Endodermal cell (in vitro differentiated cells): Measurements from ENCODE around the gene CBX6. TPM values are rescaled to one million over a fixed set of nuclear protein-coding genes. Genes with fewer than 3 reads are reported as not detected.
"Not testable (repeated sequence)": the region's sequence is repeated elsewhere in the genome, so short reads cannot be mapped to it uniquely, and the experiment has no call there.

Source experiments
- DNase-seq: peaks from one replicate; pipeline ENCODE4 v3.0.0-alpha.2; 2017
- H3K27ac ChIP-seq: 2 replicates; pipeline ENCODE4 v1.5.1; 2013; ENCODE audit warnings: mild to moderate bottlenecking, low read depth, low read length, moderate library complexity
- H3K27me3 ChIP-seq: 2 replicates; pipeline ENCODE4 v1.6.1; 2013; ENCODE audit warnings: mild to moderate bottlenecking, low read length, moderate library complexity; ENCODE audit not compliant: insufficient read depth, control insufficient read depth, poor library complexity, severe bottlenecking
- H3K36me3 ChIP-seq: 2 replicates; pipeline ENCODE4 v1.7.0; 2013; ENCODE audit warnings: mild to moderate bottlenecking, low read length, moderate library complexity; ENCODE audit not compliant: control insufficient read depth, insufficient read depth
- H3K4me1 ChIP-seq: one replicate; pipeline ENCODE4 v1.7.0; 2013; ENCODE audit warnings: low read length; ENCODE audit not compliant: control insufficient read depth, insufficient read depth
- H3K4me3 ChIP-seq: 2 replicates; pipeline ENCODE4 v1.5.1; 2013; ENCODE audit warnings: mild to moderate bottlenecking, low read length, moderate library complexity
- H3K9ac ChIP-seq: 2 replicates; pipeline ENCODE4 v1.6.1; 2013; ENCODE audit warnings: mild to moderate bottlenecking, low read length, moderate library complexity; ENCODE audit not compliant: poor library complexity, severe bottlenecking; ENCODE audit errors: extremely low read depth
- H3K9me3 ChIP-seq: 2 replicates; pipeline ENCODE4 v1.6.1; 2013; ENCODE audit warnings: mild to moderate bottlenecking, low read length, moderate library complexity; ENCODE audit not compliant: control insufficient read depth
- H3K27ac Mint-ChIP-seq: 2 replicates; pipeline ENCODE4 v1.8.0; 2020; ENCODE audit warnings: mixed read lengths
- H3K27me3 Mint-ChIP-seq: 2 replicates; pipeline ENCODE4 v1.8.0; 2021; ENCODE audit warnings: mild to moderate bottlenecking, mixed read lengths; ENCODE audit not compliant: insufficient read depth
- H3K36me3 Mint-ChIP-seq: 2 replicates; pipeline ENCODE4 v1.8.0; 2020; ENCODE audit warnings: low read depth, mixed read lengths
- H3K4me1 Mint-ChIP-seq: 2 replicates; pipeline ENCODE4 v1.8.0; 2020; ENCODE audit warnings: mixed read lengths
- H3K4me3 Mint-ChIP-seq: 2 replicates; pipeline ENCODE4 v1.8.0; 2020; ENCODE audit warnings: mild to moderate bottlenecking, moderate library complexity, mixed read lengths
- H3K9me3 Mint-ChIP-seq: 2 replicates; pipeline ENCODE4 v1.8.0; 2020; ENCODE audit warnings: mild to moderate bottlenecking, mixed read lengths
- WGBS, 2 experiments: methylation state at CpG; one replicate each; pipeline versions ENCODE4 v1.1.5 to v1.1.7; 2013; ENCODE audit warnings: missing lambda C conversion rate in 2 of 2, mixed read lengths in 1 of 2; ENCODE audit not compliant: insufficient coverage in 1 of 2, insufficient read length in 1 of 2; 5-methylcytosine and 5-hydroxymethylcytosine counted together
- total RNA-seq, 2 donors: library from RNA; stranded (reverse); fragmentation: NEBNext Ultra II Directional in 1 of 2; extraction: Animal tissue kit (Norgen Biotek cat#: 25700) in 1 of 2; gene quantifications; 2 replicates in 1 of 2; 3 replicates in 1 of 2; pipeline ENCODE4 v1.2.1, GENCODE V29; 2021
- TF ChIP-seq, protein P1 (sequence below): fragments of 200-600 bp; sonication (generic); conservative IDR thresholded peaks from 2 replicates; pipeline ENCODE4 v1.5.0; 2021; ENCODE audit warnings: antibody characterized with exemption, mild to moderate bottlenecking

CBX6 gene
- total RNA-seq, 2 donors from 2014 or later, result 12.8 to 28.2 TPM

DNA sequence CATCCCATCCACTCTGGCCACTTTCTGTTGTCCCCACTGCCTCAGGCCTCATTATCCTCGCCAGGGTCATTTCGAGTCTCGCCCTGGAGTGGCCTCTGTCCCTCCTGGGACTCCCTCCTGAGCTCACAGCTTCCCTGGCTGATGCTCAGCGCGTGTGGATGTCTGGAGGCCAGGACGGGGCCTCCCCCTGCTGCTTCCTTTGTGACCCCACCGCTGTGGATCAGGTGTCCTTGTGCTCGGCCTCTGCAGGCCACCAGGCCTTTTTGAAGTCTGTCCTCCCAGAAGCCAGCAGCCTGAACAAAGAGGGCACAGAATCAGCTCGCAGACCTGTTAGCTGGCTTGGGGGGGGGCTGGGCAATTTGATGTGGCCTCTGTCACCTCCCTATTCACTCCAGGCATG is 13.5 kb downstream of the CBX6 start:
- Mint-ChIP-seq H3K4me3 (no peak overlapping the region), H3K36me3 (no peaks in the 10 kb centered on the region), H3K4me1 (peaks cover 11% of the 10 kb centered on the region), H3K9me3 (no peaks in the 10 kb centered on the region), H3K27me3 (peaks cover 9% of the 10 kb centered on the region), H3K27ac (no peak overlapping the region)
- Histone ChIP-seq H3K9ac (no peak overlapping the region), H3K27ac (no peak overlapping the region), H3K36me3 (no peaks in the 10 kb centered on the region), H3K4me1 (no peaks in the 10 kb centered on the region), H3K27me3 (no peaks in the 10 kb centered on the region), H3K4me3 (no peak overlapping the region), H3K9me3 (no peaks in the 10 kb centered on the region)
- no peak for DNase-seq
- 32 to 72% methylated on average over 5 to 9 of the region's 9 CpGs for WGBS, 2 experiments
- TF ChIP-seq, protein P1, sequence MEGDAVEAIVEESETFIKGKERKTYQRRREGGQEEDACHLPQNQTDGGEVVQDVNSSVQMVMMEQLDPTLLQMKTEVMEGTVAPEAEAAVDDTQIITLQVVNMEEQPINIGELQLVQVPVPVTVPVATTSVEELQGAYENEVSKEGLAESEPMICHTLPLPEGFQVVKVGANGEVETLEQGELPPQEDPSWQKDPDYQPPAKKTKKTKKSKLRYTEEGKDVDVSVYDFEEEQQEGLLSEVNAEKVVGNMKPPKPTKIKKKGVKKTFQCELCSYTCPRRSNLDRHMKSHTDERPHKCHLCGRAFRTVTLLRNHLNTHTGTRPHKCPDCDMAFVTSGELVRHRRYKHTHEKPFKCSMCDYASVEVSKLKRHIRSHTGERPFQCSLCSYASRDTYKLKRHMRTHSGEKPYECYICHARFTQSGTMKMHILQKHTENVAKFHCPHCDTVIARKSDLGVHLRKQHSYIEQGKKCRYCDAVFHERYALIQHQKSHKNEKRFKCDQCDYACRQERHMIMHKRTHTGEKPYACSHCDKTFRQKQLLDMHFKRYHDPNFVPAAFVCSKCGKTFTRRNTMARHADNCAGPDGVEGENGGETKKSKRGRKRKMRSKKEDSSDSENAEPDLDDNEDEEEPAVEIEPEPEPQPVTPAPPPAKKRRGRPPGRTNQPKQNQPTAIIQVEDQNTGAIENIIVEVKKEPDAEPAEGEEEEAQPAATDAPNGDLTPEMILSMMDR, result no peak

DNA sequence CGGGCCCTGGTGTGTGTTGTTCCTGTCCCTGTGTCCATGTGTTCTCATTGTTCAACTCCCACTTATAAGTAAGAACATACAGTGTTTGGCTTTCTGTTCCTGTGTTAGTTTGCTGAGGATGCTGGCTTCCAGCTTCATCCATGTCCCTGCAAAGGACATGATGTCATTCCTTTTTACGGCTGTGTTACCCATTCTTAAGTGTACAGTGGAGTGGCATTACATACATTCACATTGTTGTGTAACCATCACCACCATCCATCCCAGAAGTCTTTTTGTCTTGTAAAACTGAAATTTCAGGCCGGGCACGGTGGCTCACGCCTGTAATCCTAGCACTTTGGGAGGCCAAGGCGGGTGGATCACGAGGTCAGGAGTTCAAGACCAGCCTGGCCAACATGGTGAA is 17.5 kb downstream of the CBX6 start:
- H3K4me1 Mint-ChIP-seq, DNase-seq, H3K4me1 ChIP-seq, H3K27me3 ChIP-seq, H3K4me3 Mint-ChIP-seq, H3K36me3 ChIP-seq, H3K9me3 ChIP-seq, H3K36me3 Mint-ChIP-seq, H3K27ac ChIP-seq, H3K27ac Mint-ChIP-seq, H3K4me3 ChIP-seq, H3K9ac ChIP-seq, H3K9me3 Mint-ChIP-seq: not testable (repeated sequence)
- WGBS, 2 experiments, result 73 to 100% methylated on average over 1 to 3 of the region's 7 CpGs
- H3K27me3 Mint-ChIP-seq, result peaks cover 26% of the 10 kb centered on the region

DNA sequence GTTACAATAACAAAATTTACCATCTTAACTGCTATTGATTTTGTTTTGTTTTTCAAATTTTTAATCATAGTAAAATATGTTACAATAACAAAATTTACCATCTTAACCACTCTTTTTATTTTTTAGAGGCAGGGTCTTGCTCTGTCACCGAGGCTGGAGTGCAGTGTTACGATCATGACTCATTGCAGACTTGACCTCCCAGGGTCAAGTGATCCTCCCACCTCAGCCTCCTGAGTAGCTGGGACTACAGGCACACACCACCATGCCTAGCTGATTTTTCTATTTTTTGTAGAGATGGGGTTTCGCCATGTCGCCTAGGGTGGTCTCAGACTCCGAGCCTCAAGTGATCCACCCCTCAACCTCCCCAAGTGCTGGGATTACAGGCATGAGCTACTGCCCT is 18.1 kb downstream of the CBX6 start:
- H3K9ac ChIP-seq, H3K9me3 ChIP-seq, H3K9me3 Mint-ChIP-seq, H3K4me3 ChIP-seq, H3K4me1 ChIP-seq, H3K4me1 Mint-ChIP-seq, H3K36me3 Mint-ChIP-seq, H3K27ac ChIP-seq, H3K27ac Mint-ChIP-seq, DNase-seq, H3K27me3 ChIP-seq, H3K4me3 Mint-ChIP-seq, H3K36me3 ChIP-seq: not testable (repeated sequence)
- WGBS, 2 experiments, result 72 to 80% methylated on average over 4 to 5 of the region's 5 CpGs
- H3K27me3 Mint-ChIP-seq, result peaks cover 30% of the 10 kb centered on the region

DNA sequence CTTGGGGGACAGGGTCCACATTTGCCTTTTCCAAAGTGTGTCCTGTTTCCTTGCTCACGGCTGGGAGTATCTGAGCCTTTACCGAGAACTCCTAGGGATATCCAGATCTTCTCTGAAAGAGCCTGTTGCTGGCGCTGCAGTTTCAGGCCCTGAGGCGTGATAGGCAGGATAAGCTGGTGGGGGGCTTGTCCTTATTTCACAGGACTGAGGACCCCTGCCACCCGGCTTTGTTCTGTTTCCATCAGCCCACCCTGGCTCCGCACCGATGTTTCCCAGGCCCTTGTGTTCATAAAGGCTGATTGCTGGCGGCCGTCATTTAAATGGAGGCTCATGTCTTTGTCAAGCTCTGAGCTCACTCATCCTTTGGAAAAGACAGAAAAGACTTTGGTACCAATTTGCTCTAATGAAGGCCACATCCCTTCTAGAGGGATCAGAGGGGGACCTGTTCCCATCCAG is 18.8 kb downstream of the CBX6 start:
- no peaks in the 10 kb centered on the region for H3K36me3 ChIP-seq
- H3K4me1 ChIP-seq, result no peaks in the 10 kb centered on the region
- 61 to 64% methylated on average over 9 of the region's 9 CpGs for WGBS, 2 experiments
- no peaks in the 10 kb centered on the region for H3K9me3 ChIP-seq
- Mint-ChIP-seq H3K4me3 (no peak overlapping the region), H3K27me3 (peaks cover 36% of the 10 kb centered on the region), H3K9me3 (no peaks in the 10 kb centered on the region), H3K4me1 (peaks cover 5% of the 10 kb centered on the region), H3K36me3 (no peaks in the 10 kb centered on the region), H3K27ac (no peak overlapping the region)
- no peak overlapping the region for H3K9ac ChIP-seq
- H3K27me3 ChIP-seq, result peaks cover 5% of the 10 kb centered on the region
- TF ChIP-seq, protein P1, result no peak
- no peak overlapping the region for H3K4me3 ChIP-seq
- no peak for DNase-seq
- peak overlapping the region; percentile 30 for H3K27ac ChIP-seq
